ENCODE measurements around the gene ABCA10. TPM values are rescaled to one million over a fixed set of nuclear protein-coding genes. Genes with fewer than 3 reads are reported as not detected.

ABCA10 gene
- total RNA-seq, 1 experiment from 2014 or later: 0.47 TPM

- DNase-seq (peak; percentile 20), ATAC-seq (peak; percentile 99)
- no peaks in the 10 kb centered on the region for H3K9me3 ChIP-seq (ENCODE audit: low read length)
- no peaks in the 10 kb centered on the region for H3K27me3 ChIP-seq (ENCODE audit: low read length)
- no peak overlapping the region for H3K9ac ChIP-seq (ENCODE audit: low read length)
- intact Hi-C loops (cut with micrococcal nuclease): loop anchor here (1.0 to 5.0 kb wide), 2 partner anchors 12 to 415 kb away; no protein-coding TSS in a partner anchor
- no peak overlapping the region for H3K27ac ChIP-seq (ENCODE audit: low read length)
- H3K9me2 ChIP-seq (replicated peaks; ENCODE audit: low read length): no peaks in the 10 kb centered on the region
- no peaks in the 10 kb centered on the region for H4K20me1 ChIP-seq (ENCODE audit: low read length)
- no peak overlapping the region for H3K4me3 ChIP-seq (ENCODE audit: low read length)
- BruUV-seq (replicated peaks): no TSS peak
- no peak overlapping the region for H2AFZ ChIP-seq (ENCODE audit: low read length)
- no peaks in the 10 kb centered on the region for H3F3A ChIP-seq (ENCODE audit: low read length, unreplicated experiment)
- no peaks in the 10 kb centered on the region for H3K4me1 ChIP-seq (ENCODE audit: insufficient read depth, low read length)
- ChIA-PET CTCF (interaction anchor here (0.6 to 0.9 kb wide), 3 partner anchors 102 to 415 kb away, joined by 3 to 6 read pairs (median 3); no protein-coding TSS in a partner anchor), POLR2A (ENCODE audit: unreplicated experiment) (interaction anchor here (0.5 to 0.7 kb wide), 3 partner anchors 291 to 762 kb away, joined by 3 to 4 read pairs (median 3); no protein-coding TSS in a partner anchor)
- H3K36me3 ChIP-seq (ENCODE audit: low read depth, low read length): no peaks in the 10 kb centered on the region
- TF ChIP-seq EZH2 (IDR thresholded peaks at IDR 0.05; ENCODE audit: low read length, unreplicated experiment) (no peak), EZH2phosphoT487 (IDR thresholded peaks at IDR 0.05; ENCODE audit: borderline replicate concordance, low read length) (no peak), CTCF (conservative IDR thresholded peaks at IDR 0.05; ENCODE audit: low read depth, low read length) (no peak)
- no peak overlapping the region for H3K4me2 ChIP-seq (ENCODE audit: low read length)
- no peaks in the 10 kb centered on the region for H3K79me2 ChIP-seq (ENCODE audit: low read length)
Measured at GRCh38 chr17:69187294-69187693, 41.3 kb downstream of the ABCA10 start.

GRCh38 chr17:69179227-69179952, 49.2 kb downstream of the ABCA10 start:
- ATAC-seq (no peak), DNase-seq (no peak)
- POLR2A ChIA-PET (ENCODE audit: unreplicated experiment): no interaction called here
- Histone ChIP-seq H3K4me3 (ENCODE audit: low read length) (no peak overlapping the region), H3K27me3 (ENCODE audit: low read length) (no peaks in the 10 kb centered on the region), H3K27ac (ENCODE audit: low read length) (no peak overlapping the region), H2AFZ (ENCODE audit: low read length) (no peak overlapping the region), H3K9me2 (replicated peaks; ENCODE audit: low read length) (no peaks in the 10 kb centered on the region), H3K36me3 (ENCODE audit: low read depth, low read length) (no peaks in the 10 kb centered on the region), H4K20me1 (ENCODE audit: low read length) (no peaks in the 10 kb centered on the region), H3K9me3 (ENCODE audit: low read length) (no peaks in the 10 kb centered on the region), H3F3A (ENCODE audit: low read length, unreplicated experiment) (peaks cover 6% of the 10 kb centered on the region), H3K4me2 (ENCODE audit: low read length) (no peak overlapping the region), H3K4me1 (ENCODE audit: insufficient read depth, low read length) (peaks cover 20% of the 10 kb centered on the region), H3K9ac (ENCODE audit: low read length) (no peak overlapping the region), H3K79me2 (ENCODE audit: low read length) (no peaks in the 10 kb centered on the region)
- TF ChIP-seq EZH2 (IDR thresholded peaks at IDR 0.05; ENCODE audit: low read length, unreplicated experiment) (no peak), EZH2phosphoT487 (IDR thresholded peaks at IDR 0.05; ENCODE audit: borderline replicate concordance, low read length) (no peak)
- intact Hi-C loops (cut with micrococcal nuclease): no loop called here
- no TSS peak for BruUV-seq (replicated peaks)
- CTCF ChIA-PET: no interaction called here

GRCh38 chr17:69176457-69176795, 52.2 kb downstream of the ABCA10 start:
- no peaks in the 10 kb centered on the region for H3K36me3 ChIP-seq (ENCODE audit: low read depth, low read length)
- H3K4me3 ChIP-seq (ENCODE audit: low read length): no peak overlapping the region
- ChIA-PET CTCF (interaction anchor here (0.6 kb wide), 1 partner anchor 562 kb away, joined by 3 read pairs; no protein-coding TSS in a partner anchor), POLR2A (ENCODE audit: unreplicated experiment) (no interaction called here)
- peak overlapping the region; percentile 58 for H3K9ac ChIP-seq (ENCODE audit: low read length)
- H3K4me1 ChIP-seq (ENCODE audit: insufficient read depth, low read length): peaks cover 24% of the 10 kb centered on the region
- ATAC-seq (no peak), DNase-seq (no peak)
- H3K9me2 ChIP-seq (replicated peaks; ENCODE audit: low read length): 0 out of 2 replicates have a peak, but pooled peaks cover 4% of the 10 kb centered on the region
- intact Hi-C loops (cut with micrococcal nuclease): no loop called here
- peak overlapping the region; percentile 83 for H3K27ac ChIP-seq (ENCODE audit: low read length)
- H3F3A ChIP-seq (ENCODE audit: low read length, unreplicated experiment): peaks cover 6% of the 10 kb centered on the region
- H3K4me2 ChIP-seq (ENCODE audit: low read length): peak overlapping the region; percentile 55
- no peaks in the 10 kb centered on the region for H4K20me1 ChIP-seq (ENCODE audit: low read length)
- TF ChIP-seq EZH2 (IDR thresholded peaks at IDR 0.05; ENCODE audit: low read length, unreplicated experiment) (no peak), EZH2phosphoT487 (IDR thresholded peaks at IDR 0.05; ENCODE audit: borderline replicate concordance, low read length) (no peak), CTCF (conservative IDR thresholded peaks at IDR 0.05; ENCODE audit: low read depth, low read length) (no peak)
- no peaks in the 10 kb centered on the region for H3K79me2 ChIP-seq (ENCODE audit: low read length)
- H2AFZ ChIP-seq (ENCODE audit: low read length): peak overlapping the region; percentile 48
- H3K27me3 ChIP-seq (ENCODE audit: low read length): no peaks in the 10 kb centered on the region
- no peaks in the 10 kb centered on the region for H3K9me3 ChIP-seq (ENCODE audit: low read length)
- BruUV-seq (replicated peaks): no TSS peak
